Measurements from ENCODE around the gene C7orf33.
"Not testable (repeated sequence)": the region's sequence is repeated elsewhere in the genome, so short reads cannot be mapped to it uniquely, and the experiment has no call there.

C7orf33 gene

DNA sequence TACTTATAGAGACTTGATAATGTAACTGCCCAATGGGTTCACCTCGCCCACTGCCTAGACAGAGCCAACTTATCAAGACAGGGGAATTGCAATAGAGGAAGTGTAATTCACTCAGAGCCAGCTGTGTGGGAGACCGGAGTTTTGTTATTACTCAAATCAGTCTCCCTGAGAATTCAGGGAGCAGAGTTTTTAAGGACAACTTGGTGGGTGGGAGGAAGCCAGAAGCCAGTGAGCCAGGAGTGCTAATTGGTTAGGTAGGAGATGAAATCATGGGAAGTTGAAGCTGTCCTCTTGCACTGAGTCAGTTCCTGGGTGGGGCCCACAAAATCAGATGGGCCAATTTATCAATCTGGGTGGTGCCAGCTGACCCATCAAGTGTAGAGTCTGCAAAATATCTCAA is 20.1 kb upstream of the C7orf33 start:
- no peak for TF ChIP-seq POLR2A (IDR thresholded peaks at IDR 0.05; ENCODE audit: low read depth, low read length)
- DNase-seq (ENCODE audit: insufficient read length, low spot score) (no peak), FAIRE-seq (no peak)

- not testable (repeated sequence) for DNase-seq (ENCODE audit: insufficient read length, low spot score); FAIRE-seq
Measured at GRCh38 chr7:148570973-148571372, 19.6 kb upstream of the C7orf33 start.

DNA sequence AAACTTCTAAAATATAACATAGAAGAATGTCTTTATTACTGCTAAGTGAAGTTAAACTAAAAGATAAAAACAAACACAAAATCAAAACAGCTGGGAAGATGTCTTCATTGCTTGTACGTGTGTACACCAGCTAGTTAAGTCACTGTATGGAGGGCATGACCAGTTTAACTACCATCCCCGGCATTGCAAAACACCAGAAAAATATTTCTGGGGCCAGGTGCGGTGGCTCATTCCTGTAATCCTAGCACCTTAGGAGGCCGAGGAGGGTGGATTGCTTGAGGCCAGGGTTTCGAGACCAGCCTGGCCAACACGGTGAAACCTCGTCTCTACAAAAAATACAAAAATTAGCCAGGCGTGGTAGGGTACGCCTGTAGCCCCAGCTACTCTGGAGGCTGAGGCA is 19.2 kb upstream of the C7orf33 start:
- DNase-seq (ENCODE audit: insufficient read length, low spot score) (no peak), FAIRE-seq (no peak)
- no peak for TF ChIP-seq POLR2A (IDR thresholded peaks at IDR 0.05; ENCODE audit: low read depth, low read length)

DNA sequence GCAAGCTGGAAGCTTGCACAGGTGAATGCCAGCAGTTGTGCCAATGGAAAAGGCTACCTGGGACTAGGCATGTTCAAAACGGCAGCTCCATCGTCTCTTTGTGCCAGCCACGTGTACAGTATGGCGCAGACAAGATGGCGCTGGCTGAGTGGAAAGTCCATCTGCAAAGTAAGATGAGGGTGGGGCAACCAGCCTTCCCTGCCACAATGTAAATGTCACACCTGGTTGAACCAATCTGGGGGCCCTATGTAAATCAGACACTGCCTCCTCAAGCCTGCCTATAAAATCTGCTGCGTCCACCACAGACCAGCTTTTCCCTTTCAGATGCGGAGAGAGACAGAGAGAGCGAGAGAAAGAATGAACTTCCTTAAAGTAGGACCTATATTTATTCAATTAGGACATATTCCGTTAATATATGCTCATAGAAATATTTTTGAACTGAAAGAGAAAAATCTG is 18.5 kb upstream of the C7orf33 start:
- FAIRE-seq: no peak
- DNase-seq (ENCODE audit: insufficient read length, low spot score): no peak
- TF ChIP-seq POLR2A (IDR thresholded peaks at IDR 0.05; ENCODE audit: low read depth, low read length): no peak

DNA sequence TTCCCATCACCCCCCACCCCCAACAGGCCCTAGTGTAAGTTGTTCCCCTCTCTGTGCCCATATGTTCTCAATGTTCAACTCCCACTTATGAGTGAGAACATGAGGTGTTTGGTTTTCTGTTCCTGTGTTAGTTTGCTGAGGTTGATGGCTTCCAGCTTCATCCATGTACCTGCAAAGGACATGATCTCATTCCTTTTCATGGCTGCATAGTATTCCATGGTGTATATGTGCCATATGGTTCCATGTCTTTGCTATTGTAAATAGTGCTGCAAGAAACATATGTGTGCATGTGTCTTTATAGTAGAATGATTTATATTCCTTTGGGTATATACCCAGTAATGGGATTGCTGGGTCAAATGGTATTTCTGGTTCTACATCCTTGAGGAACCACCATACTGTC is 17.0 kb upstream of the C7orf33 start:
- not testable (repeated sequence) for FAIRE-seq; DNase-seq (ENCODE audit: insufficient read length, low spot score)

DNA sequence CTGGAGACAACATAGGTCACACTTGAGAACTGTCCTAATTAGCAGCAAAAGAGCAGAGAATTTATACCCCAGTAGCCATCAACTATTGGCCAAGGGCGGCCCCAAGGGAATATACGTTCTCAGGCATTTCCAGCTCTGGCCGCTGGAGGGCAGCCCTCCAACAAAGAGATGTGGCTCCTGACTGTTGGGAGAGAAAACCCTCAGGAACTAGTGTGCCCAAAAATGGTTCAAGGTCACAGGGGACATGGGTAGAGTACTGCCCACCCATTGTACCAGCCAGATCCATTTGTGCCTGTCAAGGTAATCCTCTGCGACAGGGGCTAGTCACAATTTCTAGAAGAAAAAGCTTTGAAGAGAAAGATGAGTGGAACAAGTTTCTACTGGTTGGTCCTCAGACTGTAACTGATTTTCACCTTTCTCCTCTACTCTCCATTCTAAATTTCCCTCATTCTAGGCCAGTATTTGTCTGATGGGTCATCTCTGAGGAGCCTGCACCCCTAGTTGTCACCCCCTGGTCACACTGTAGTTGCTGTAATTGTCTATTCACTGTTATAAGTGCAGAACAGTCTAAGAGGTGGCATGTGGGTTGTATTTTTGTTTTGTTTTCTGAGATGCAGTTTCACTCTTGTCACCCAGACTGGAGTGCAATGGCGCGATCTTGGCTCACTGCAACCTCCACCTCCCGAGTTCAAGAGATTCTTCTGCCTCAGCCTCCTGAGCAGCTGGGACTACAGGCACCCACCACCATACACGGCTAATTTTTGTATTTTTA is 14.7 kb upstream of the C7orf33 start:
- no peak for FAIRE-seq
- TF ChIP-seq POLR2A (IDR thresholded peaks at IDR 0.05; ENCODE audit: low read depth, low read length): no peak
- peak; percentile 29 for DNase-seq (ENCODE audit: insufficient read length, low spot score)

DNA sequence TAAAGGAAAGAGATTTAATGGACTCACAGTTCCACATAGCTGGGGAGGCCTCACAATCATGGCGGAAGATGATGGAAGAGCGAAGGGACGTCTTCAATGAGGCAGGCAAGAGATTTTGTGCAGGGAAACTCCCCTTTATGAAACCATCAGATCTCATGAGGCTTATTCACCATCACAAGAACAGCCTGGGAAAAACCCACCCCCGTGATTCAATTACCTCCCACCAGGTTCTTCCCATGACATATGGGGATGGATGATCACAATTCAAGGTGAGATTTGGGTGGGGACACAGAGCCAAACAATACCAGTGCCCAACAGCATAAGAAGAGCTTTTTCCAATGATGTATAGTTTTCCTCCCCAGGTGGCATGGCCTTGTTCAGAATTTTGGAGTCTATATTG is 11.2 kb upstream of the C7orf33 start:
- FAIRE-seq: no peak
- DNase-seq (ENCODE audit: insufficient read length, low spot score): no peak
- no peak for TF ChIP-seq POLR2A (IDR thresholded peaks at IDR 0.05; ENCODE audit: low read depth, low read length)

GRCh38 chr7:148580446-148580845 is 10.1 kb upstream of the C7orf33 start:
- DNase-seq (ENCODE audit: insufficient read length, low spot score) (no peak), FAIRE-seq (no peak)
- no peak for TF ChIP-seq POLR2A (IDR thresholded peaks at IDR 0.05; ENCODE audit: low read depth, low read length)

GRCh38 chr7:148581624-148582023 is 8.9 kb upstream of the C7orf33 start:
- FAIRE-seq (no peak), DNase-seq (ENCODE audit: insufficient read length, low spot score) (no peak)
- TF ChIP-seq POLR2A (IDR thresholded peaks at IDR 0.05; ENCODE audit: low read depth, low read length): no peak

- no peak for DNase-seq (ENCODE audit: insufficient read length, low spot score)
- TF ChIP-seq POLR2A (IDR thresholded peaks at IDR 0.05; ENCODE audit: low read depth, low read length): no peak
- FAIRE-seq: no peak
Measured at GRCh38 chr7:148584154-148584827, 6.3 kb upstream of the C7orf33 start.

DNA sequence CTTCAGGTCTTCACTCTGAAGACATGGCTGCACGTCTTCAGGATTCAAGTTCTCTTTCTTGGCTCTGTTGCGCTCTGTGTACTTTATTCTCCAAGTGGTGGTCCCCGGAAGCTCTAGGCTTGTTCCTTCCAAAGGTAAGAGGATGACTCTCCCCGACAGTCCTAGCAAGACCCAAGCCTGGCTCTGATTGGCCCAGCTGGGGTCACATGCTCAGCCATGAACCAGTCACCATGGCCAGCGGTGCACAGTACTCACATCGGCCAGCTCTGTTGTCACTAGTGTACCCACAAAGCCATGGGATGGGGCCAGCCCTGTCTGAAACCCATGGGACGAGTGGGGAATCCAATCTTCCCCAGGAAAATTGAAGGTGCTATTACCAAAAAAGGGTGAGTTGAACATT is 5.2 kb upstream of the C7orf33 start:
- FAIRE-seq (no peak), DNase-seq (ENCODE audit: insufficient read length, low spot score) (no peak)
- no peak for TF ChIP-seq POLR2A (IDR thresholded peaks at IDR 0.05; ENCODE audit: low read depth, low read length)

DNA sequence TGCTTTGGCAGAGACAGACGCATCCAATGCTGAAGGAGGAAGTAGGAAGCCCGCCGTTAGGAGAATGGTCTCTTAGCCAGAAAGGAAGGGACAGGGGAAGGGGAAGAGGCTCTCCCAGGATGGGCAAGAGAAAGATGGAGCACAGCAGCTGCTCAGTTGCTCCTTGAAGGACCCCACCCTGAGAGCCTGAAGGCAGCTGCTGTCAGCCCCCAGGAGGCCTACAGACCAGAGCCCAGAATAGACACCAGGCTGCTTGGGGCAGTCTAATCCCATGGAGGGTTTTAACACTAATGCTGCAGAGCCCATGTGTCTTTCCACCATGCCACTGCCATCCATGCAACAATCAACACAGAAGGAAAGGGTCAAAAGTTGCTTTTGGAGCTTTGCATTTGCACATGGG is 3.5 kb upstream of the C7orf33 start:
- TF ChIP-seq POLR2A (IDR thresholded peaks at IDR 0.05; ENCODE audit: low read depth, low read length): no peak
- DNase-seq (ENCODE audit: insufficient read length, low spot score): no peak
- no peak for FAIRE-seq

DNA sequence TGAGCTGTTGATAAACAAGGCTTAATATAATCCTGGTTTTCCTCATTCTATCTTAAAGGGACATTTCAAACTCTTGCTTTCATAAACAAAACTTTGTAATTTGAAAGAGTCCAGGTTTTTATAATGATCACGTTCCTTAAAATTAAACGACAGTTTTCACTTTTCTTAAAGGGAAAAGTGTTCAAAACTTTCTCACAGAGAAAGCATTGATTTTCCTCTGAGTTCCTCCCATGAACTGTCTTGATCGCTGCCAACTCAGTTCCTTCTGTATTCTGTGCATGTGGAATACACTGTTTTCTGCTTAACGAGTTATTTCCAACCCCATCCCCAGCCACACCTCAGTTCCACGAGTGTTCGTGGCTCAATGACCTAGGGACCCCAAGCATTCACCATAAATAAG is 2.4 kb upstream of the C7orf33 start:
- no peak for DNase-seq (ENCODE audit: insufficient read length, low spot score)
- no peak for FAIRE-seq

DNA sequence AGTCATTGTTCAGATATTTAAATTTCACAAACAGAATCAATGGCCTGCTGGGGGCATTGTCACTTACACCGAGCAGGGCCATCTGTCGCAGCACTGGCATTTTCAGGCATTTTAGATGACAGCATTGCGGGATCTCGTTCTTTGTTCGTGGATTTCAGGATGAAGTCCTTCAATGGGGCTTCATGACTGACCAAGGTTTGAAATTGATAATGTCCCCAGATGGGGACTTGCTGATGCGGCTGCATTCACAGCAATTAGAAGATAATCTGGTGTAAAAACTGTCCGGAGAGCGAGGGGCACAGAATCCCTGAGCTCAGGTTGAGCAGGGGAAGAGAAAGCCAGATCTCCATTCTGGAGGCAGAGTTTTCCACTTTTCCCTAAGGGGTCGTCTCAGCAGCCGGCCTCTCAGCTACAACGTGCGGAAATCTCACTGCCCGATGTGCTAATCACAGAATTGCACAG is 1.9 kb upstream of the C7orf33 start:
- FAIRE-seq: no peak
- TF ChIP-seq POLR2A (IDR thresholded peaks at IDR 0.05; ENCODE audit: low read depth, low read length): no peak

More for the DNA sequence above, 2.4 kb upstream of the C7orf33 start:
- TF ChIP-seq POLR2A (IDR thresholded peaks at IDR 0.05; ENCODE audit: low read depth, low read length): no peak

DNA sequence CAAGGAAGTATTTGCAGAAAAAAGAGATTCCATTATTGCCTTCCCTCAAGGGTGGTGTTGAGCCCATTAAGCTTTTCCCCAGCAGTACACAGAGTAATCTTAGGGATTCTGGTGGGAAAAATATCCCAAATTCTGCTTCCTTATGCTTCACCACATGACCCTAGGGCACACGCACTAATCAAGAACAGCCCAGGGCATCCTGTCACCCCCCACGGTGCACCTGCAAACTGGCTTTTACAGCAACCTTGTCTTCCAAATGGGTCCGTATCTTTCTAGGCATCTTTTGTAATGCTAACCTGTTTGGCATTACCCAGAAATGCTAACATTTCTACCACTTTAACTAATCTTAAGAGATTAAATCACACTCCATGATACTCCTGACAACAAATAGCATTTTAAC is 926 bp upstream of the C7orf33 start:
- DNase-seq (ENCODE audit: insufficient read length, low spot score) (no peak), FAIRE-seq (no peak)
- TF ChIP-seq POLR2A (IDR thresholded peaks at IDR 0.05; ENCODE audit: low read depth, low read length): no peak

More for the DNA sequence above, 1.9 kb upstream of the C7orf33 start:
- no peak for DNase-seq (ENCODE audit: insufficient read length, low spot score)

DNA sequence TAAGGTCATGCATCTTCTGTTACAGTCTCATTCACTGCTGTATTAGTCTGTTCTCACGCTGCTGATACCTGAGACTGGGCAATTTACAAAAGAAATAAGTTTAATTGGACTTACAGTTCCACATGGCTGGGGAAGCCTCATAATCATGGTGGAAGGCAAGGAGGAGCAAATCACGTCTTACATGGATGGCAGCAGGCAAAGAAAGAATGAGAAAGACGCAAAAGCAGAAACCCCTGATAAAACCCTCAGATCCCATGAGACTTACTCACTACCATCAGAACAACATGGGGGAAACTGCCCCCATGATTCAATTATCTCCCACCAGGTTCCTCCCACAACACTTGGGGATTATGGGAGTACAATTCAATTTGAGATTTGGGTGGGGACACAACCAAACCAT is 5.8 kb downstream of the C7orf33 start:
- DNase-seq (ENCODE audit: insufficient read length, low spot score); FAIRE-seq: not testable (repeated sequence)
